Panc1 (cell line): ENCODE data around the gene USP40. TPM values are rescaled to one million over a fixed set of nuclear protein-coding genes. Genes with fewer than 3 reads are reported as not detected.

Experiments
- ATAC-seq: fragments of 200-7000 bp; cut with Tn5 transposase; 2 replicates; pipeline ENCODE4 v1.9.1; 2020; ENCODE audit warnings: mild to moderate bottlenecking, moderate library complexity
- BruUV-seq: library from RNA; stranded (reverse); fragments of 400-500 nt; replicated peaks from 2 replicates; lab custom pipeline; 2021; lab: Mats Ljungman, UMichigan
- CTCF ChIA-PET: fragments of 300-600 bp; sonication (Branson Sonifier 250); formaldehyde crosslinking; loops from one replicate; lab custom pipeline; 2022; ENCODE audit warnings: antibody characterized with exemption; lab: Charles Lee
- POLR2A ChIA-PET: fragments of 300-600 bp; sonication (Branson Sonifier 250); formaldehyde crosslinking; loops from one replicate; lab custom pipeline; 2022; ENCODE audit warnings: antibody characterized with exemption; lab: Charles Lee
- DNase-seq: peaks from one replicate; pipeline ENCODE4 v3.0.0-alpha.2; 2010; ENCODE audit warnings: low read depth, low spot score
- H3K27ac ChIP-seq: 2 replicates; pipeline ENCODE4 v1.5.1; 2011; ENCODE audit warnings: mild to moderate bottlenecking, low read length, inconsistent platforms
- H3K27me3 ChIP-seq: fragments of 200-500 bp; sonication (Bioruptor generic); 2 replicates; pipeline ENCODE4 v1.6.0; 2014; ENCODE audit warnings: low read length, inconsistent platforms; ENCODE audit not compliant: control insufficient read depth, insufficient read depth
- H3K36me3 ChIP-seq: fragments of 200-500 bp; sonication (Bioruptor generic); 2 replicates; pipeline ENCODE4 v1.5.1; 2014; ENCODE audit warnings: inconsistent platforms, mild to moderate bottlenecking, low read length, moderate library complexity; ENCODE audit not compliant: control insufficient read depth, insufficient read depth
- H3K4me1 ChIP-seq: 2 replicates; pipeline ENCODE4 v1.5.1; 2011; ENCODE audit warnings: inconsistent platforms, mild to moderate bottlenecking, low read length, moderate library complexity; ENCODE audit not compliant: control insufficient read depth, insufficient read depth
- H3K4me3 ChIP-seq, 2 experiments: 2 replicates each; pipeline ENCODE4 v1.5.1; 2011 to 2012; ENCODE audit warnings: low read depth in 2 of 2, low read length in 2 of 2, mild to moderate bottlenecking in 2 of 2, inconsistent platforms in 1 of 2, moderate library complexity in 1 of 2
- H3K9me3 ChIP-seq: fragments of 200-500 bp; sonication (Bioruptor generic); 2 replicates; pipeline ENCODE4 v1.5.1; 2014; ENCODE audit warnings: low read depth, mild to moderate bottlenecking, inconsistent platforms, low read length, moderate library complexity; ENCODE audit not compliant: control insufficient read depth, insufficient read depth
- CTCF ChIP-seq: fragments of 450-650 bp; IDR thresholded peaks from 2 replicates; pipeline ENCODE4 v1.5.1; 2017; ENCODE audit warnings: mild to moderate bottlenecking
- POLR2AphosphoS5 ChIP-seq: IDR thresholded peaks from 2 replicates; pipeline ENCODE4 v1.6.1; 2012; ENCODE audit warnings: mild to moderate bottlenecking, low read depth, low read length, moderate library complexity
- SIN3A ChIP-seq: IDR thresholded peaks from 2 replicates; pipeline ENCODE4 v1.6.1; 2012; ENCODE audit warnings: low read depth, mild to moderate bottlenecking, low read length, moderate library complexity, borderline replicate concordance; ENCODE audit not compliant: insufficient read depth
- TCF7L2 ChIP-seq: IDR thresholded peaks from 2 replicates; pipeline ENCODE4 v1.6.1; 2011; ENCODE audit warnings: mild to moderate bottlenecking, low read depth, low read length, inconsistent platforms
- in situ Hi-C: cut with HindIII; loops from 2 replicates; pipeline ENCODE4 v1.10.0; 2016; ENCODE audit warnings: low sequenced_read_pairs, low pct_unique_long_range_greater_than_20kb
- intact Hi-C: fragments of 100-400 bp; cut with micrococcal nuclease; formaldehyde crosslinking; loops from one replicate; pipeline ENCODE4 v1.10.0; 2022; ENCODE audit not compliant: unreplicated experiment
- total RNA-seq: library from RNA; stranded (reverse); gene quantifications from one replicate; pipeline ENCODE4 v1.2.1, GENCODE V29; 2021; ENCODE audit not compliant: unreplicated experiment
- TF ChIP-seq, protein P1 (sequence below), 2 experiments: IDR thresholded peaks; 2 replicates each; pipeline ENCODE4 v1.6.1; 2011 to 2012; ENCODE audit warnings: low read depth in 2 of 2, control low read depth in 1 of 2, low read length in 1 of 2, mild to moderate bottlenecking in 1 of 2, moderate library complexity in 1 of 2; ENCODE audit not compliant: insufficient read depth in 1 of 2

The USP40 gene
- total RNA-seq, 1 experiment from 2014 or later, result 26.6 TPM

DNA sequence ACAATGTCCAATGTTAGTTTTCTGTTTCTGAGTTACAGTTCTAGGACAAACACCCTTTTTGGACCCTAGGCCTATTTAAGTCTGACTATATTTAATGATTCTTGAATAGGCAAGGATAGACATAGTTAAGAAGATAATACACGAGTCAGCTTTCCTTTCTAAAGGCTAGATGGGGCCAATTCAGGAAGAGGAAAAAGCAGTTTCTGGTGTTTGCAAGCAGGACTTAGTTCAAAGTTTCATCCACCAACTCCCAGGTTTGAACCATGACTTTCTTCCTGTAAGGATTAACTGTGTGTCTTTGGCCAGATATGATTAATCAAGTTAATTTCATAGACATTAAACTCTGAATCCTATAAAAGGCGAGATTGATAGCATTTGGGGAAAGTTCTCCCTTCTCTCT is 66.7 kb downstream of the USP40 start:
- intact Hi-C loops (no loop called here), in situ Hi-C loops (no loop called here)
- POLR2A ChIA-PET, result no interaction called here
- Histone ChIP-seq H3K27me3 (no peaks in the 10 kb centered on the region), H3K27ac (no peak overlapping the region; the same call in 1 of the 2 replicates), H3K4me3 (no peak overlapping the region), H3K9me3 (peaks cover 14% of the 10 kb centered on the region; the same call in 1 of the 2 replicates), H3K36me3 (peaks cover 3% of the 10 kb centered on the region; the same call in 1 of the 2 replicates), H3K4me1 (no peaks in the 10 kb centered on the region; the same call in 1 of the 2 replicates)
- ATAC-seq, result no peak
- no TSS peak for BruUV-seq
- CTCF ChIA-PET, result no interaction called here
- no peak for TF ChIP-seq CTCF
- TF ChIP-seq TCF7L2, result no peak
- TF ChIP-seq SIN3A, result no peak
- no peak for TF ChIP-seq POLR2AphosphoS5
- TF ChIP-seq, protein P1, sequence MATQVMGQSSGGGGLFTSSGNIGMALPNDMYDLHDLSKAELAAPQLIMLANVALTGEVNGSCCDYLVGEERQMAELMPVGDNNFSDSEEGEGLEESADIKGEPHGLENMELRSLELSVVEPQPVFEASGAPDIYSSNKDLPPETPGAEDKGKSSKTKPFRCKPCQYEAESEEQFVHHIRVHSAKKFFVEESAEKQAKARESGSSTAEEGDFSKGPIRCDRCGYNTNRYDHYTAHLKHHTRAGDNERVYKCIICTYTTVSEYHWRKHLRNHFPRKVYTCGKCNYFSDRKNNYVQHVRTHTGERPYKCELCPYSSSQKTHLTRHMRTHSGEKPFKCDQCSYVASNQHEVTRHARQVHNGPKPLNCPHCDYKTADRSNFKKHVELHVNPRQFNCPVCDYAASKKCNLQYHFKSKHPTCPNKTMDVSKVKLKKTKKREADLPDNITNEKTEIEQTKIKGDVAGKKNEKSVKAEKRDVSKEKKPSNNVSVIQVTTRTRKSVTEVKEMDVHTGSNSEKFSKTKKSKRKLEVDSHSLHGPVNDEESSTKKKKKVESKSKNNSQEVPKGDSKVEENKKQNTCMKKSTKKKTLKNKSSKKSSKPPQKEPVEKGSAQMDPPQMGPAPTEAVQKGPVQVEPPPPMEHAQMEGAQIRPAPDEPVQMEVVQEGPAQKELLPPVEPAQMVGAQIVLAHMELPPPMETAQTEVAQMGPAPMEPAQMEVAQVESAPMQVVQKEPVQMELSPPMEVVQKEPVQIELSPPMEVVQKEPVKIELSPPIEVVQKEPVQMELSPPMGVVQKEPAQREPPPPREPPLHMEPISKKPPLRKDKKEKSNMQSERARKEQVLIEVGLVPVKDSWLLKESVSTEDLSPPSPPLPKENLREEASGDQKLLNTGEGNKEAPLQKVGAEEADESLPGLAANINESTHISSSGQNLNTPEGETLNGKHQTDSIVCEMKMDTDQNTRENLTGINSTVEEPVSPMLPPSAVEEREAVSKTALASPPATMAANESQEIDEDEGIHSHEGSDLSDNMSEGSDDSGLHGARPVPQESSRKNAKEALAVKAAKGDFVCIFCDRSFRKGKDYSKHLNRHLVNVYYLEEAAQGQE (IDR thresholded peaks at IDR 0.05; ENCODE audit: insufficient read depth in 1 of 2, low read depth in 2 of 2, low read length in 1 of 2), result no peak
- no peak for DNase-seq

DNA sequence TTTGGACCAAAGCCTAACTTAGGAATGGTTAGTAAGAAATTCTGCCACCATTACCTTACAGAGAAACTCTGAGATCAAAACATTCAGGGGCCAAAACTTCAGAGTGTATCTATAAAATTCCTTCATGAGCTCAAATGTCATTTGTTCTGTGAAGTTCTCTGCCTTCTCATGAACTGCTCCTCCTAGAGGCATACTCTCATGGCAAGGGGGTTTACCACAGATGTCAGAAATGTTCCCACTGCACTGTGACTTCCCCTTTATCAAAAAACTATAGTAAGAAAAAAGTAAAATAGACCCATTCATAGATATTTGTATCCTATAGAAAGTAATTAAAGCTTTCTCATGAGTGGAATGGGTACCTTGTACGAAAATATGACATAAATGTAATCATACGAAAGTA is 68.5 kb downstream of the USP40 start:
- in situ Hi-C loops (no loop called here), intact Hi-C loops (no loop called here)
- Histone ChIP-seq H3K4me3 (no peak overlapping the region), H3K36me3 (peaks cover 3% of the 10 kb centered on the region; the same call in 1 of the 2 replicates), H3K4me1 (no peaks in the 10 kb centered on the region; the same call in 1 of the 2 replicates), H3K27me3 (no peaks in the 10 kb centered on the region), H3K27ac (peak overlapping the region; percentile 31; the same call in 1 of the 2 replicates), H3K9me3 (peaks cover under 1% of the 10 kb centered on the region; the same call in 1 of the 2 replicates)
- ChIA-PET POLR2A (no interaction called here), CTCF (no interaction called here)
- TF ChIP-seq, protein P1 (IDR thresholded peaks at IDR 0.05; ENCODE audit: insufficient read depth in 1 of 2, low read depth in 2 of 2, low read length in 1 of 2), result no peak
- no TSS peak for BruUV-seq
- DNase-seq (no peak), ATAC-seq (no peak)
